ENCODE data around the gene EEF1G. TPM values are rescaled to one million over a fixed set of nuclear protein-coding genes. Genes with fewer than 3 reads are reported as not detected.

EEF1G gene
- total RNA-seq, 2 experiments from 2014 or later = 1,925 to 1,979 TPM

DNA sequence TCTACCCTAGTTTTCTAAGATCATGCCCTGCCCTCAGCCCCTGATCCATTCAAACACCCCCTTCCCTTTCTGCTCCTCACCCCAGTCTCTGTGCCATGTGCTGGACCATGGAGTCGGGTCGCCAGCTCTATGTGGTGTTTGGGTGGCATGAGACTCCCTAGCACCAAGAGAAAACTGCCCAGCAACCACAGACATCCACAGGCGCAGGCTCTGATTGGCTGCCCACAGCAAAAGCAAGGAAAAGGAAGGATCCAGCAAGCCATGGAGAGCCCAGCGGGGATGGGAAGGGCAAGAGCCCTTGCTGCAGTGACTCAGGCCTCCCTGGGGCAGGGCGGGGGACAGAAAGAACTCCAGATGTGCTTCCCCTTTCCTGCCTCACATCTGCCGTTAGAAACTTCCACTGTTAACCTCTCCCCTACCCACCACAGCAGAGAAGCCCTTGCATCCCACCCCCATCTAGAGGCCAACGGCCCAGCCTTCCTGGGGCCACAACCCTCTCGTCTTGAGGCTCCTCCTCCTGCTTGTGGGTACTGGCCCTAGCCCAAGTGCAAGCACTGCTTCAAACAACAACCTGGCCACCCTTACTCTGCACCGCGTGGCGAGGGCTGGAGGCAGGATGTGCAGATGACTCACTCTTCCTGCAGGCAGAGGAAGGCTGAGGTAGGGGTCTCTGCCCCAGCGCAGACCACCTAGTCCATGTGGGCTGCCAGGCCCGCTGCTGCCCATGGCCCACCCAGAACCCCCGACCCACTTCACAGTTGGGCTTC is 17.4 kb downstream of the EEF1G start:
- Mint-ChIP-seq H3K27me3 (no peaks in the 10 kb centered on the region), H3K27ac (peak overlapping the region; percentile 94), H3K4me1 (ENCODE audit: low read depth) (peaks cover 92% of the 10 kb centered on the region), H3K4me3 (peak overlapping the region; percentile 41), H3K36me3 (ENCODE audit: low read depth) (peaks cover 46% of the 10 kb centered on the region), H3K9me3 (no peaks in the 10 kb centered on the region)
- ATAC-seq (peak; percentile 68), DNase-seq (peak; percentile 95)
- ChIA-PET CTCF (interaction anchor here (0.6 to 8.1 kb wide), 18 partner anchors 8 to 1800 kb away, joined by 3 to 97 read pairs (median 4); partner anchors contain the start of genes EML3, HNRNPUL2, MTA2 and TUT1), POLR2A (interaction anchor here (1.0 to 14.2 kb wide), 13 partner anchors 7 to 589 kb away, joined by 3 to 156 read pairs (median 6); partner anchors contain the start of genes C11orf98, CSKMT, EEF1G and FTH1)
- intact Hi-C loops (cut with micrococcal nuclease) = loop anchor here (2.0 to 5.0 kb wide), 2 partner anchors 13 to 129 kb away; no protein-coding TSS in a partner anchor
- TF ChIP-seq, protein P1, sequence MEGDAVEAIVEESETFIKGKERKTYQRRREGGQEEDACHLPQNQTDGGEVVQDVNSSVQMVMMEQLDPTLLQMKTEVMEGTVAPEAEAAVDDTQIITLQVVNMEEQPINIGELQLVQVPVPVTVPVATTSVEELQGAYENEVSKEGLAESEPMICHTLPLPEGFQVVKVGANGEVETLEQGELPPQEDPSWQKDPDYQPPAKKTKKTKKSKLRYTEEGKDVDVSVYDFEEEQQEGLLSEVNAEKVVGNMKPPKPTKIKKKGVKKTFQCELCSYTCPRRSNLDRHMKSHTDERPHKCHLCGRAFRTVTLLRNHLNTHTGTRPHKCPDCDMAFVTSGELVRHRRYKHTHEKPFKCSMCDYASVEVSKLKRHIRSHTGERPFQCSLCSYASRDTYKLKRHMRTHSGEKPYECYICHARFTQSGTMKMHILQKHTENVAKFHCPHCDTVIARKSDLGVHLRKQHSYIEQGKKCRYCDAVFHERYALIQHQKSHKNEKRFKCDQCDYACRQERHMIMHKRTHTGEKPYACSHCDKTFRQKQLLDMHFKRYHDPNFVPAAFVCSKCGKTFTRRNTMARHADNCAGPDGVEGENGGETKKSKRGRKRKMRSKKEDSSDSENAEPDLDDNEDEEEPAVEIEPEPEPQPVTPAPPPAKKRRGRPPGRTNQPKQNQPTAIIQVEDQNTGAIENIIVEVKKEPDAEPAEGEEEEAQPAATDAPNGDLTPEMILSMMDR (IDR thresholded peaks at IDR 0.05) = no peak

DNA sequence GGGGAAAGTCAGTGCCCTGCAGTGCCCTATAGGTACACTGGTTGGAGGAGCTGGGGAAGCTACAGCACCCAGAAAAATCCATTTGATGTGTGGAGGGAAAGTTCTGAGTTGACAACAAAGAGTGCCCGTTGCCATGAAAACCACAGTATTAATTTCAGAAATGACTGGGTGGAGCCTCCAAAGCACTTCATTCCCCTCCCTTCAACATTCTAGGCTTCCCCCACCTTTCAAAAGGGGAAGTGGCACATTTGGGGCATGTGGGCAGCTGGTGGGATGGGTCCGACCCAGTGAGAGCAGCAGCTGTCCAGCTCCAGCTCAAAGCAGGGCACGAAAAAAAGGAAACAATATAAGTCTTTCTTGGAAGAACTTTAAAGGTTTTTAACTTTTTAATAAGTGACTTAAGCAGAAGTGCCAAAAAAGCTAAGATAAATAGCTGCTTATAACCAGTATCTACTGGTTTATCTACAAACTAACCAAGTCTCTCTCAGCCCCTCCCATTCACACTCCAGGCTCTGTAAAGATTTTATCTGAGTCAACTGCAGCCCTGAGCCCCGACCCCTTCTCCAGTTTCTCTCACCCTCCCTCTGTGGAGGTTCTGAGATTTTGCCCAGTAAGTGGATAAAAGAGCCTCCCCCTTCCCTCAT is 18.1 kb downstream of the EEF1G start:
- DNase-seq = peak; percentile 70
- peak overlapping the region; percentile 94 for H3K27ac Mint-ChIP-seq
- H3K9me3 Mint-ChIP-seq = no peaks in the 10 kb centered on the region

DNA sequence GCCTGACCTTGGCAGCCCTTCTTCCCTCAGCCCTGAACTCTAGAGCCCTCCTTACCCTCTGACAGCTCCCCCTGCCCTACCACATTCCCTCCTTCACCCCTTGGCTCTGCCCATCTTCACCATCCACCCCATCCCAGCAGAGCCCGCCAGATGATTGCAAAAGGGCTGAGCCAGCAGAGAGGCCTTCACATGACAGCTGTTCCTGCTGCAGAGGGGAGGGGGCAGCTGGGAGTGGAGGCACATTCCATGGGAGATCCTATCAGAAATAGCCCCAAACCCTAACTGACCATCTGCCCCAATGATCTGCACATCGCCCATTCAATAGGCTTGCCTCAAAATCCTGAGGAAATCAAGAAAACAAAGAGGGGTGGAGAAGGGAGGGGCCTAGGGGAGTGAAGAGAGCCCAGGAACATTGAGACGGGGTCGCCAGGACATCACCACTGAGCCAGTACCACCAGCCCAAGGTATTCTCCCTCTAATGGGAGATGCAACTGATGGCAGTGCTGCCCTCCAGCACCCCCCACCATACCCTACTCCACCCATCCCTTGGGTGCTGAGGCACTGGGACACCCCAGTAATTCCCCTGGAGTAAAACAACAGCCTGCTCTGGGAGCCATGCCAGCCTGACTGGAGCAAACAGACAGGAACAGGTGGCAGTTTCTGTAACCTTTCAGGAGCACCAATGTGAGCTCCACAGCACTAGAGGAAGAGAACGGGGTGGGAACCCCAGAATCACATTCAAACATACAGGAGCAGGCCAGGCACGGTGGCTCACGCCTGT is 19.1 kb downstream of the EEF1G start:
- CTCF ChIA-PET = interaction anchor here (1.0 to 8.1 kb wide), 4 partner anchors 11 to 159 kb away, joined by 3 to 97 read pairs (median 42); no protein-coding TSS in a partner anchor
- Mint-ChIP-seq H3K4me1 (ENCODE audit: low read depth) (peaks cover 89% of the 10 kb centered on the region), H3K4me3 (no peak overlapping the region)

More for the DNA sequence above, 18.1 kb downstream of the EEF1G start:
- ChIA-PET POLR2A (interaction anchor here (0.7 to 14.2 kb wide), 9 partner anchors 8 to 588 kb away, joined by 3 to 156 read pairs (median 7); partner anchors contain the start of genes EEF1G, FTH1, TUT1 and UQCC3), CTCF (interaction anchor here (0.6 to 8.1 kb wide), 5 partner anchors 12 to 1801 kb away, joined by 3 to 97 read pairs (median 22); partner anchors contain the start of gene EML3)
- Mint-ChIP-seq H3K36me3 (ENCODE audit: low read depth) (peaks cover 40% of the 10 kb centered on the region), H3K27me3 (no peaks in the 10 kb centered on the region), H3K4me3 (peak overlapping the region; percentile 41), H3K4me1 (ENCODE audit: low read depth) (peaks cover 93% of the 10 kb centered on the region)
- intact Hi-C loops (cut with micrococcal nuclease) = loop anchor here (2.0 to 5.0 kb wide), 2 partner anchors 13 to 128 kb away; no protein-coding TSS in a partner anchor
- peak; percentile 15 for ATAC-seq
- TF ChIP-seq, protein P1 (IDR thresholded peaks at IDR 0.05) = no peak

DNA sequence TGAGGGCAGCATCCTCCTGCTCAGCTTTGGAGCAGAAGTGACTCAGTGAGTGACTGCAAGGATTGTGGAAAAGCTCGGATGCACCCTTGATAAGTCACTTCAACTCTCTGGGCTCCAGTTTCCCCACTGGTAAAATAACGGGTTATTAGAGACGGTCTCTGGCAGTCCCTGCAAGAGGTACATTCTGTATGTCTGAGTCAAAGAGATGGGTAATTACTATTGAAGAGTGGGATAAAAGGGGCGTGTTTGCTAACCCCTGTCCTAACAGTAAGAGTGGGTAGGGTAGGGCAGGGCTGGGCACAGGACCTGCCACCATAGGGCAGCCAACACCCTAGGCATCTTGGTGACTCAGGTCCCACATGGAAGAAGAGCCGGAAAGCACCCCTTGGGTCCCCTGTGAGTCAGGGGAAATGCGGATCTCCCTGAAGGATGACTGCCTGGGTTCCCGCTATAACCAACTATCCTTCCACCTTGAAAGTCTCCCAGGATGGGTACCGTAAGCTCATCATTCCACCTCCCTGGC is 19.8 kb downstream of the EEF1G start:
- TF ChIP-seq, protein P1 (IDR thresholded peaks at IDR 0.05) = no peak
- Mint-ChIP-seq H3K27ac (peak overlapping the region; percentile 94), H3K4me3 (no peak overlapping the region), H3K9me3 (no peaks in the 10 kb centered on the region), H3K27me3 (no peaks in the 10 kb centered on the region), H3K4me1 (ENCODE audit: low read depth) (peaks cover 82% of the 10 kb centered on the region), H3K36me3 (ENCODE audit: low read depth) (peaks cover 25% of the 10 kb centered on the region)
- POLR2A ChIA-PET = interaction anchor here (1.0 to 14.2 kb wide), 9 partner anchors 9 to 302 kb away, joined by 3 to 156 read pairs (median 5); partner anchors contain the start of genes BSCL2, C11orf98, CSKMT and EEF1G
- DNase-seq (no peak), ATAC-seq (no peak)
- CTCF ChIA-PET = interaction anchor here (1.0 to 8.1 kb wide), 4 partner anchors 10 to 159 kb away, joined by 3 to 97 read pairs (median 32); no protein-coding TSS in a partner anchor
- intact Hi-C loops (cut with micrococcal nuclease) = no loop called here

More for the DNA sequence above, 19.1 kb downstream of the EEF1G start:
- H3K9me3 Mint-ChIP-seq = no peaks in the 10 kb centered on the region
- H3K27ac Mint-ChIP-seq = peak overlapping the region; percentile 94
- intact Hi-C loops (cut with micrococcal nuclease) = loop anchor here (5.0 kb wide), 1 partner anchor 127 kb away; no protein-coding TSS in a partner anchor
- ATAC-seq (no peak), DNase-seq (no peak)
- H3K27me3 Mint-ChIP-seq = no peaks in the 10 kb centered on the region
- POLR2A ChIA-PET = interaction anchor here (1.2 to 14.2 kb wide), 7 partner anchors 9 to 301 kb away, joined by 3 to 156 read pairs (median 11); partner anchors contain the start of genes C11orf98, CSKMT, EEF1G and TUT1
- H3K36me3 Mint-ChIP-seq (ENCODE audit: low read depth) = peaks cover 31% of the 10 kb centered on the region
- TF ChIP-seq, protein P1 (IDR thresholded peaks at IDR 0.05) = no peak
